GM23338 (cell line): ENCODE data around the gene ENOPH1. TPM values are rescaled to one million over a fixed set of nuclear protein-coding genes. Genes with fewer than 3 reads are reported as not detected.

Experiments
- ATAC-seq: fragments of 200-7000 bp; cut with Tn5 transposase; 3 replicates; pipeline ENCODE4 v1.9.1; 2020
- DNase-seq: peaks from one replicate; pipeline ENCODE4 v3.0.0-alpha.2; 2015; ENCODE audit warnings: low spot score
- H2AFZ ChIP-seq: fragments of 200-600 bp; sonication (generic); 2 replicates; pipeline ENCODE4 v1.8.0; 2016; ENCODE audit warnings: antibody characterized with exemption, mild to moderate bottlenecking, moderate library complexity
- H3F3A ChIP-seq: fragments of 200-600 bp; sonication (generic); replicated peaks from 2 replicates; pipeline ENCODE4 v1.8.0; 2017; ENCODE audit warnings: antibody characterized with exemption, mixed run types, low read depth
- H3K27ac ChIP-seq: fragments of 200-600 bp; sonication (generic); 2 replicates; pipeline ENCODE4 v1.6.1; 2016; ENCODE audit warnings: low read depth
- H3K27me3 ChIP-seq: fragments of 200-600 bp; sonication (generic); 2 replicates; pipeline ENCODE4 v1.8.0; 2016; ENCODE audit warnings: mild to moderate bottlenecking, mixed run types, moderate library complexity; ENCODE audit not compliant: insufficient read depth
- H3K36me3 ChIP-seq: fragments of 200-600 bp; sonication (generic); 2 replicates; pipeline ENCODE4 v1.8.0; 2016; ENCODE audit warnings: mild to moderate bottlenecking; ENCODE audit not compliant: insufficient read depth
- H3K4me1 ChIP-seq: fragments of 200-600 bp; sonication (generic); 2 replicates; pipeline ENCODE4 v1.8.0; 2016; ENCODE audit warnings: mild to moderate bottlenecking, moderate library complexity; ENCODE audit not compliant: insufficient read depth
- H3K4me2 ChIP-seq: fragments of 200-600 bp; sonication (generic); 2 replicates; pipeline ENCODE4 v1.7.1; 2017; ENCODE audit warnings: mixed run types
- H3K4me3 ChIP-seq: fragments of 200-600 bp; sonication (generic); 2 replicates; pipeline ENCODE4 v1.6.1; 2016; ENCODE audit warnings: mixed run types
- H3K79me2 ChIP-seq: fragments of 200-600 bp; sonication (generic); replicated peaks from 2 replicates; pipeline ENCODE4 v1.8.0; 2017; ENCODE audit warnings: mild to moderate bottlenecking; ENCODE audit not compliant: insufficient read depth
- H3K9me2 ChIP-seq: fragments of 200-600 bp; sonication (generic); 2 replicates; pipeline ENCODE4 v1.8.0; 2017; ENCODE audit not compliant: insufficient read depth
- H4K20me1 ChIP-seq: fragments of 200-600 bp; sonication (generic); replicated peaks from 2 replicates; pipeline ENCODE4 v1.8.0; 2017; ENCODE audit warnings: mild to moderate bottlenecking; ENCODE audit not compliant: insufficient read depth
- H3K27ac Mint-ChIP-seq: 2 replicates; pipeline ENCODE4 v1.8.0; 2020; ENCODE audit warnings: inconsistent platforms, mild to moderate bottlenecking, moderate library complexity, mixed read lengths
- H3K27me3 Mint-ChIP-seq: 3 replicates; pipeline ENCODE4 v1.8.0; 2022; ENCODE audit warnings: low read depth, mild to moderate bottlenecking, moderate library complexity, mixed read lengths, inconsistent platforms; ENCODE audit not compliant: insufficient read depth, poor library complexity
- H3K36me3 Mint-ChIP-seq: 3 replicates; pipeline ENCODE4 v1.8.0; 2021; ENCODE audit warnings: low read depth, mild to moderate bottlenecking, inconsistent platforms, moderate library complexity, mixed read lengths
- H3K4me1 Mint-ChIP-seq: 3 replicates; pipeline ENCODE4 v1.8.0; 2020; ENCODE audit warnings: mild to moderate bottlenecking, inconsistent platforms, mixed read lengths
- H3K4me3 Mint-ChIP-seq: 3 replicates; pipeline ENCODE4 v1.8.0; 2021; ENCODE audit warnings: moderate library complexity, mild to moderate bottlenecking, inconsistent platforms, mixed read lengths
- H3K9me3 Mint-ChIP-seq: 3 replicates; pipeline ENCODE4 v1.8.0; 2020; ENCODE audit warnings: moderate library complexity, mild to moderate bottlenecking, inconsistent platforms, mixed read lengths
- CREB1 ChIP-seq: fragments of 250-450 bp; sonication (Bioruptor Pico); IDR thresholded peaks from 2 replicates; pipeline ENCODE4 v1.5.0; 2020; ENCODE audit warnings: low read depth, mild to moderate bottlenecking, moderate library complexity
- CTCF ChIP-seq, 2 experiments: fragments of 200-600 bp in 1 of 2; sonication (generic) in 1 of 2; conservative IDR thresholded peaks; 2 replicates each; pipeline versions ENCODE4 v1.5.1 to v1.6.1; 2016 to 2017; ENCODE audit warnings: antibody characterized with exemption in 2 of 2, low read depth in 2 of 2, mild to moderate bottlenecking in 2 of 2, moderate library complexity in 1 of 2
- ETS1 ChIP-seq: IDR thresholded peaks from 2 replicates; pipeline ENCODE4 v1.6.1; 2016; ENCODE audit warnings: antibody characterized with exemption
- EZH2phosphoT487 ChIP-seq: fragments of 200-600 bp; sonication (generic); IDR thresholded peaks from one replicate; pipeline ENCODE4 v1.8.1; 2018; ENCODE audit warnings: antibody characterized with exemption; ENCODE audit not compliant: unreplicated experiment
- NANOG ChIP-seq: IDR thresholded peaks from 2 replicates; pipeline ENCODE4 v1.6.1; 2016; ENCODE audit warnings: antibody characterized with exemption, borderline replicate concordance
- STAT1 ChIP-seq: IDR thresholded peaks from one replicate; pipeline ENCODE4 v1.6.1; 2016; ENCODE audit warnings: antibody characterized with exemption; ENCODE audit not compliant: unreplicated experiment
- ZNF462 ChIP-seq: fragments of 250-450 bp; sonication (Bioruptor Pico); IDR thresholded peaks from 2 replicates; pipeline ENCODE4 v1.5.0; 2020; ENCODE audit warnings: mild to moderate bottlenecking, moderate library complexity
- polyA plus RNA-seq: library from polyadenylated mRNA; unstranded; fragments of >200 nt; fragmentation: Nextera tagmentation; extraction: Ambion mirVana; gene quantifications from 2 replicates; pipeline ENCODE4 v1.2.1, GENCODE V29; 2016
- total RNA-seq: library from RNA; depleted of rRNA; stranded (reverse); fragments of >200 nt; shearing (Covaris generic); gene quantifications from 2 replicates; pipeline ENCODE4 v1.2.3, GENCODE V29; 2014

Gene ENOPH1
- total and polyA plus RNA-seq, 2 experiments from 2014 or later = 105 to 146 TPM

- H3K27me3 ChIP-seq = no peaks in the 10 kb centered on the region
- peaks cover 83% of the 10 kb centered on the region for H3K36me3 Mint-ChIP-seq
- no peak for ATAC-seq
- H3K4me1 Mint-ChIP-seq = peaks cover 7% of the 10 kb centered on the region; the same call in 2 of the 3 replicates
- H3K79me2 ChIP-seq = peaks cover 86% of the 10 kb centered on the region
- peaks cover 6% of the 10 kb centered on the region for H3K27me3 Mint-ChIP-seq
- no peak overlapping the region for H3K27ac Mint-ChIP-seq
- no peaks in the 10 kb centered on the region for H3K9me2 ChIP-seq
- no peak overlapping the region for H3K4me2 ChIP-seq
- no peak overlapping the region for H3K4me3 ChIP-seq
- H3K27ac ChIP-seq = no peak overlapping the region
- H3K4me1 ChIP-seq = 0 out of 2 replicates have a peak, but pooled peaks cover 9% of the 10 kb centered on the region
- TF ChIP-seq STAT1 = no peak
- no peak for TF ChIP-seq CTCF (conservative IDR thresholded peaks at IDR 0.05; ENCODE audit: low read depth in 2 of 2)
- TF ChIP-seq CREB1 (CRISPR knock-in tag) = no peak
- TF ChIP-seq EZH2phosphoT487 = no peak
- no peaks in the 10 kb centered on the region for H3F3A ChIP-seq
- H3K36me3 ChIP-seq = peaks cover 55% of the 10 kb centered on the region
- DNase-seq = no peak
- no peak overlapping the region for H3K4me3 Mint-ChIP-seq
- H3K9me3 Mint-ChIP-seq = no peaks in the 10 kb centered on the region; the same call in 2 of the 3 replicates
- no peak overlapping the region for H2AFZ ChIP-seq
- H4K20me1 ChIP-seq = peaks cover 60% of the 10 kb centered on the region
These were observed 20.8 kb downstream of the ENOPH1 start for GRCh38 chr4:82450966-82451755.

- H3F3A ChIP-seq = no peaks in the 10 kb centered on the region
- DNase-seq (no peak), ATAC-seq (no peak)
- no peak overlapping the region for H3K4me3 Mint-ChIP-seq
- peaks cover 6% of the 10 kb centered on the region for H3K27me3 Mint-ChIP-seq
- no peak overlapping the region for H3K27ac Mint-ChIP-seq
- H3K9me3 Mint-ChIP-seq = no peaks in the 10 kb centered on the region; the same call in 2 of the 3 replicates
- no peak overlapping the region for H2AFZ ChIP-seq
- peaks cover 78% of the 10 kb centered on the region for H3K79me2 ChIP-seq
- 0 out of 2 replicates have a peak, but pooled peaks cover 9% of the 10 kb centered on the region for H3K4me1 ChIP-seq
- no peaks in the 10 kb centered on the region for H3K9me2 ChIP-seq
- H3K36me3 ChIP-seq = peaks cover 62% of the 10 kb centered on the region
- peaks cover 57% of the 10 kb centered on the region for H4K20me1 ChIP-seq
- no peak overlapping the region for H3K4me2 ChIP-seq
- H3K36me3 Mint-ChIP-seq = peaks cover 91% of the 10 kb centered on the region
- H3K4me3 ChIP-seq = no peak overlapping the region
- no peak overlapping the region for H3K27ac ChIP-seq
- no peaks in the 10 kb centered on the region for H3K27me3 ChIP-seq
- peaks cover 7% of the 10 kb centered on the region; the same call in 2 of the 3 replicates for H3K4me1 Mint-ChIP-seq
- TF ChIP-seq ZNF462 (CRISPR knock-in tag) (no peak), ETS1 (no peak), NANOG (no peak), EZH2phosphoT487 (no peak)
These were observed 21.6 kb downstream of the ENOPH1 start for GRCh38 chr4:82452026-82452425.
